Vagina (tissue), 2 donors: ENCODE results near the gene CNST.

Experiments
- POLR2A ChIP-seq, 2 donors: fragments of 450-650 bp; IDR thresholded peaks; one replicate each; pipeline ENCODE4 v1.6.1; 2017; ENCODE audit warnings: antibody characterized with exemption in 2 of 2, mild to moderate bottlenecking in 2 of 2, moderate library complexity in 2 of 2
- POLR2AphosphoS5 ChIP-seq, 2 donors: sonication (generic); formaldehyde crosslinking; IDR thresholded peaks; one replicate each; pipeline ENCODE4 v1.9.0; 2017; ENCODE audit warnings: antibody characterized with exemption in 2 of 2, mild to moderate bottlenecking in 2 of 2, low read depth in 1 of 2; ENCODE audit not compliant: insufficient read depth in 1 of 2
- TF ChIP-seq, protein P1 (sequence below), 3 experiments: fragments of 450-650 bp in 2 of 3; fragments of 200-600 bp in 1 of 3; sonication (generic) in 1 of 3; IDR thresholded peaks; one replicate each; pipeline ENCODE4 v1.5.1; 2017 to 2019; ENCODE audit warnings: antibody characterized with exemption in 3 of 3, mild to moderate bottlenecking in 2 of 3, moderate library complexity in 2 of 3

DNA sequence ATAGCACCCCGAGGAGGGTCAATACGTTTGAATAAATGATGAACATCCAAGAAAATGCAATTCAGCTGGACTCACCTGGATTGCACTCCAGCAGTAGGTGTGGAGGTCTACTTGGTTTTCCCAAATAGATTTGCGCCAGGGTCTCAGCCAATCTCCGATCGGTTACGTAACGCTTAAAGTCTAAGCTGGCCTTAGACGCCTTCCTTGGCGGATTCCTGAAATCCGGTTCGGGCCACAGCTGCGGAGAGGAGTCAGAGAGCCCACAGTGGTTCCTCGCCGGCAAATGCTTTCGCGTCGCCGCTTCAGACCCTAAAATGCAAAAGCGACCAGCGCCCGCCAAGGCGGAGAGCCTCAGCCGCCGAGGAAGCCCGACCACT lies 517 bp upstream of the CNST start:
- TF ChIP-seq POLR2A (IDR thresholded peaks at IDR 0.05) (no peak), POLR2AphosphoS5 (IDR thresholded peaks at IDR 0.05; ENCODE audit: insufficient read depth in 1 of 2, low read depth in 1 of 2) (no peak)
- TF ChIP-seq, protein P1, sequence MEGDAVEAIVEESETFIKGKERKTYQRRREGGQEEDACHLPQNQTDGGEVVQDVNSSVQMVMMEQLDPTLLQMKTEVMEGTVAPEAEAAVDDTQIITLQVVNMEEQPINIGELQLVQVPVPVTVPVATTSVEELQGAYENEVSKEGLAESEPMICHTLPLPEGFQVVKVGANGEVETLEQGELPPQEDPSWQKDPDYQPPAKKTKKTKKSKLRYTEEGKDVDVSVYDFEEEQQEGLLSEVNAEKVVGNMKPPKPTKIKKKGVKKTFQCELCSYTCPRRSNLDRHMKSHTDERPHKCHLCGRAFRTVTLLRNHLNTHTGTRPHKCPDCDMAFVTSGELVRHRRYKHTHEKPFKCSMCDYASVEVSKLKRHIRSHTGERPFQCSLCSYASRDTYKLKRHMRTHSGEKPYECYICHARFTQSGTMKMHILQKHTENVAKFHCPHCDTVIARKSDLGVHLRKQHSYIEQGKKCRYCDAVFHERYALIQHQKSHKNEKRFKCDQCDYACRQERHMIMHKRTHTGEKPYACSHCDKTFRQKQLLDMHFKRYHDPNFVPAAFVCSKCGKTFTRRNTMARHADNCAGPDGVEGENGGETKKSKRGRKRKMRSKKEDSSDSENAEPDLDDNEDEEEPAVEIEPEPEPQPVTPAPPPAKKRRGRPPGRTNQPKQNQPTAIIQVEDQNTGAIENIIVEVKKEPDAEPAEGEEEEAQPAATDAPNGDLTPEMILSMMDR (IDR thresholded peaks at IDR 0.05), result no peak
